ENCODE results near the gene LILRB2.
"Not testable (repeated sequence)": the region's sequence is repeated elsewhere in the genome, so short reads cannot be mapped to it uniquely, and the experiment has no call there.

LILRB2 gene

DNA sequence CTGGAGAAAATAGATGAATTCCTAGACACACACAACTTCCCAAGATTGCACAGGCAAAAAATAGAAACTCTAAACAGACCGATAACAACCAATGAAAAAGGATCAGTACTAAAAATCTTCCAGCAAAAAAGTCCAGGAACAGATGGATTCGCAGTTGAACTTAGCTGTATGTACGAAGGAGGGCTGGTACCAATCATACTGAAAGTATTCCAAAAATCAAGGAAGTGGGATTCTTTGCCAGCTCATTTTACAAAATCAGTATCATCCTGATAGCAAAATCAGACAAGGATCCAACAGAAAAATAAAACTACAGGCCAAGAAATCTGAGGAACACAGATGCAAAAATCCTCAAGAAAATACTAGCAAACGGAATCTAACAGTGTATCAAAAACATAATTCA is 6.5 kb upstream of the LILRB2 start:
- Mint-ChIP-seq H3K9me3 (no peaks in the 10 kb centered on the region), H3K4me1 (ENCODE audit: low read depth) (peaks cover 4% of the 10 kb centered on the region), H3K27me3 (ENCODE audit: low read depth) (peaks cover 19% of the 10 kb centered on the region), H3K4me3 (no peak overlapping the region), H3K36me3 (ENCODE audit: low read depth) (no peaks in the 10 kb centered on the region), H3K27ac (no peak overlapping the region)

DNA sequence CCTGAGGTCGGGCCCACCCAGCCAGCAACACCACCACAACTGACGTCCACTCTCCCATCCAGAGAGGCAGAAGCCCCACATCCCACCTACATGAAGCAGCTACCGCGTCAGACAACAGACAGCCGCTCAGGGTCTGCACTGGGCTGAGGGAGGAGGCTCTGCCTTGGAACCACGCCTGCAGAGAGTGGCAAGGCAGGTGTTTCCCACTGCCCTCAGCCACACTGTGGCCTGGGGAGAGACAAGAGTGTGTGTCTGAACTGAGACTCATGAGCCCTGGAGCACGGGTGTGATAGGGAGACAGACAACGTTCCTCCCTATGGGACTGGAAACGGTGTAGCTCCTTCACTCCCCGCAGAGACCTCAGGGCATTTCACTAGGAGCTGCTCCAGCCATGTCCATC is 5.4 kb upstream of the LILRB2 start:
- H3K4me1 Mint-ChIP-seq (ENCODE audit: low read depth); H3K4me3 Mint-ChIP-seq; H3K27ac Mint-ChIP-seq; H3K9me3 Mint-ChIP-seq; H3K36me3 Mint-ChIP-seq (ENCODE audit: low read depth): not testable (repeated sequence)
- H3K27me3 Mint-ChIP-seq (ENCODE audit: low read depth) = peaks cover 29% of the 10 kb centered on the region

DNA sequence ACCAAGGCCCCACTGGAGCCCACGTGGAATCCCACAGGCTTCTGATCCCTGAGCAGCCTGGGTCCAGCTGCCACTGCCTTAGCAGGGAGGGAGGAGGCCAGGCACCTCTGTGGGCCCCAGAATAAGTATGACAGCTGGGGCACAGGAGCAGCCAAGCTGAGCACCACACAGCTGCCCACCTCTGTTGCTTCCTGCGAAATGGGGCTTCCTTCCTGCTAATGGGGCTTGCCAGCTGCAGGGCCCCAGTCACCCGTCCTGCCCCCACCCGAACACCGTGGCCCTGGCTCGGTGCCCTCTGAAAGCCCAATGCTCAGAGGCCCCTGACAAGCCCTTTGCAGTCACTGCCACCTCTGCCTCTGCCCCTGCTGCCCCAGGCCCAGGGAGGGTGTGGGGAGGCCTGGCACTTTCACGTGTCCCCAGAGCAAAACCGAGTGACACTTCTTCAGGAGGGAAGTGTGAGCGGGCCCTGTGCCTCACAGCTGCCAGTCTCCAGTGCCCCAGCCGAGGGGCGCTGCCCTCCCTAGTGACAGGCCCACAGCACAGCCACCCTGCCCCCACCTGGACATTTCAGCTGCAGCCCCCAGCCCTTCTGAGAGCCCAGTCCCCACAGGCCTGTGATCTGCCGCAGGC is 4.6 kb upstream of the LILRB2 start:
- H3K9me3 Mint-ChIP-seq; H3K4me3 Mint-ChIP-seq; H3K36me3 Mint-ChIP-seq (ENCODE audit: low read depth); H3K27ac Mint-ChIP-seq; H3K4me1 Mint-ChIP-seq (ENCODE audit: low read depth): not testable (repeated sequence)
- H3K27me3 Mint-ChIP-seq (ENCODE audit: low read depth) = peaks cover 36% of the 10 kb centered on the region

DNA sequence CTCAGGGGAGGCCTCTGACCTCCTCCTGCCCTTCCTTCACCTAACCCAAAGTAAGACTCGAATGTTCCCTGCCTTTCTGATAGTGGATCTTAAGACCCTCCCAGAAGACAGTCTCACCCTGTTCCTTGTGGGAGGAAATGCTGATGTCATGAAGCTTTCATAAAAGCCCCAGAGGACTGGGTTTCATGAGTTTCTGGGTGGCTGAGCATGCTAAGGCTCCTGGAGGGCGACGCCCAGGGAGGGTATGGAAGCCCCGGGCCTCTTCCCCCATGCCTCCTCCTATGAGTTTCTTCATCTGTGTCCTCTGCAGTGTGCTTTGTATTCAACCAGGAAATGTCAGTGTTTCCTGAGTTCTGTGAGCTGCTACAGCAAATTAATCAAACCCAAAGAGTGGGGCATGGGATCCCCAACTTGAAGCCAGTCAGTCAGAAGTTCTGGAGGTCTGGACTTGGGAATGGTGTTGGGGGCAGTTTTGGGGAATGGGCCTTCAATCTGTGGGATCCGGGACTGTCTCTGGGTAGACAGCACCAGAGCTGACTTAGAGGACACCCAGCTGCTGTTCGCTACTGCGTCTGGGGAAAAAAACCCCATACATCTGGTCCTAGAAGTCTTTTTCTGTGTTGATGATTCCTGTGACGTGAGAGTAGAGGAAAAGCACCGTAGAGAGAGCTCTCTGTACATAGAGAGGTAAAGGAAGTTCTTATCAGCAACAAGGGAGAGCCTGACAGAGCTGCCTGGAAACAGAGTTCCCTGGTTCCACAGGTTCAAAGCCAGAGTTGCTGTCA is 2.0 kb upstream of the LILRB2 start:
- H3K27ac Mint-ChIP-seq = no peak overlapping the region
- H3K27me3 Mint-ChIP-seq (ENCODE audit: low read depth) = peaks cover 36% of the 10 kb centered on the region
- no peak overlapping the region for H3K4me3 Mint-ChIP-seq
- H3K36me3 Mint-ChIP-seq (ENCODE audit: low read depth) = no peaks in the 10 kb centered on the region
- peaks cover 4% of the 10 kb centered on the region for H3K4me1 Mint-ChIP-seq (ENCODE audit: low read depth)
- no peaks in the 10 kb centered on the region for H3K9me3 Mint-ChIP-seq

DNA sequence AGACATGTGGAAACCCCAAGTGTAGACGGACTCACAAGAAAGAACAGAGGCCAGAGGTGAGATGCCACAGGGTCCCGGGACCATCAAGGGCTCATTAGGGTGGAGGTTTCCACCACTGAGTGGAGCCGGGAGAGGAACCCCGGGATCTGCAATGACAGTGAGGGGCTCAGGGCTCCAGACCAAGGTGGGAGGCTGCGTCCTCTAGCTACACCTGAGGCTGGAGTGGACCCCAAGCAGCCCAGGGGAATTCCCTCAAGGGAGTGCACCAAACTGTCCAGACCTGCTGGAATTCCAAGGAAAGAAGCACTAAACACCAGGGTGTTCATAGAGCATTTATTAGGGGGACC is 792 bp upstream of the LILRB2 start:
- H3K4me1 Mint-ChIP-seq (ENCODE audit: low read depth); H3K4me3 Mint-ChIP-seq; H3K36me3 Mint-ChIP-seq (ENCODE audit: low read depth); H3K27ac Mint-ChIP-seq; H3K9me3 Mint-ChIP-seq: not testable (repeated sequence)
- H3K27me3 Mint-ChIP-seq (ENCODE audit: low read depth) = peaks cover 31% of the 10 kb centered on the region

DNA sequence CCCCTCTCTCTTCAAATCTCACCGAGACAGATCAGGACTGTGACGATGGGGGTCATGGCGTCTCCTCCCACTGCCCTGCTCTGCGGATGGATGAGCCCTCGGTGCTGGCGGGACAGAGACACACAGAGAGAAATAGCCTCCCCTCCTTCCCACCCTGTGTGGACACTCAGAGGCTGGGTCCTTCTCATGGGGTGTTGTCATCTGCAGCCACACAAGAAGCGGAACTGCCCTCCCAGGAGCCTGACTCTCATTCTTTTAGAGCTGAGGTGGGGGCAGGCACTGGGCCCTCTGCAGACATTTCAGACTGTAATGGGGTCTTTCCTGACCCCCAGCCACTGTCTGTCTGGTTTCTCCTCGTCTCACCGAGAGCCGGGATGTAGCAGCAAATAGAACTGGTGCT is 469 bp downstream of the LILRB2 start:
- not testable (repeated sequence) for H3K27ac Mint-ChIP-seq; H3K9me3 Mint-ChIP-seq; H3K4me3 Mint-ChIP-seq; H3K4me1 Mint-ChIP-seq (ENCODE audit: low read depth); H3K36me3 Mint-ChIP-seq (ENCODE audit: low read depth)
- H3K27me3 Mint-ChIP-seq (ENCODE audit: low read depth) = peaks cover 30% of the 10 kb centered on the region

DNA sequence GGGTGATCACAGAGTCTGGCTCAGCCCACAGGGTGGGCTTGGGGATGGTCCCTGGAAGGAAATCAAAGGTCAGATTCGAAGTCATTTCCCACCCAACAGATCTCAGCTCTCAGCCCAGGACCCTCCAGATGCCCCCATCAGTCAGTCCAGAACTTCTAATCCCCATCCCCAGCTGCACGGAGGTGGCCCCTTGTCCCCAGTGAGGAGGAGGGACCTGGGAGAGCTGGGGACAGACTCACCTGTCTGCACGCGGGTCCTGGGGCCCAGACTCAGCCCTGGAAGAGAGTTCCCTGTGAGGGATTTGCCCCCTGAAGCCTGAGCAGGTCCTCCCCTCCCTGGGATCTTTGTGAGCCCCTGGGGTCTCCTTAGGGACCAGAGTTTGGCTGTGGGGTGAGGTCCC is 885 bp downstream of the LILRB2 start:
- not testable (repeated sequence) for H3K27ac Mint-ChIP-seq; H3K4me1 Mint-ChIP-seq (ENCODE audit: low read depth); H3K36me3 Mint-ChIP-seq (ENCODE audit: low read depth); H3K4me3 Mint-ChIP-seq; H3K9me3 Mint-ChIP-seq
- peaks cover 30% of the 10 kb centered on the region for H3K27me3 Mint-ChIP-seq (ENCODE audit: low read depth)

DNA sequence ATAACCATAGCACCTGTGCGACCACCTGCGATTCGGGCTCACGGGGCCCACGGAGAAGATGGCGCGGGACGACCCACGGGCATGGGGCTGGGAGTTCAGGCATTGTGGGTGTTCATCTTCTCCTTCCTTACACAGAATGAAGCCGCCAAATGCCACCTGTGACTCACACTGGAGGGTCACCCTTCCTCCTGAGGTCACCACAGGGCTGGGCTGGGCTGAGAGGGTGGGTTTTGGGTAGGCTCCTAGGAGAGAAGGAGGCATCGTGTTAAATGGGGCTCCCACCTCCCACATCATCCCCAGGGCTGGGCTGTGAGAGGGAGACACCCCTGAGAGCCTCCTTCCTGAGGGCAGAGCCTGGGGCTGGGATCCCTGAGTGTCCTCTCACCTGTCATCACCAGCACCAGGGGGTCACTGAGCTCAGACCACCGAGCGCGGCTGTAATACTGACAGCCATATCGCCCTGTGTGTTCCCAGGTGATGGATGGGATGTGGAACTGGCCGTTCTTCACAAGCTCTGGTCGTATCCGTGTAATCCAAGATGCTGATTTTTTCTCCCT is 1.4 kb downstream of the LILRB2 start:
- Mint-ChIP-seq H3K27me3 (ENCODE audit: low read depth) (peaks cover 26% of the 10 kb centered on the region), H3K36me3 (ENCODE audit: low read depth) (no peaks in the 10 kb centered on the region), H3K27ac (no peak overlapping the region), H3K9me3 (no peaks in the 10 kb centered on the region), H3K4me3 (no peak overlapping the region), H3K4me1 (ENCODE audit: low read depth) (peaks cover 4% of the 10 kb centered on the region)

DNA sequence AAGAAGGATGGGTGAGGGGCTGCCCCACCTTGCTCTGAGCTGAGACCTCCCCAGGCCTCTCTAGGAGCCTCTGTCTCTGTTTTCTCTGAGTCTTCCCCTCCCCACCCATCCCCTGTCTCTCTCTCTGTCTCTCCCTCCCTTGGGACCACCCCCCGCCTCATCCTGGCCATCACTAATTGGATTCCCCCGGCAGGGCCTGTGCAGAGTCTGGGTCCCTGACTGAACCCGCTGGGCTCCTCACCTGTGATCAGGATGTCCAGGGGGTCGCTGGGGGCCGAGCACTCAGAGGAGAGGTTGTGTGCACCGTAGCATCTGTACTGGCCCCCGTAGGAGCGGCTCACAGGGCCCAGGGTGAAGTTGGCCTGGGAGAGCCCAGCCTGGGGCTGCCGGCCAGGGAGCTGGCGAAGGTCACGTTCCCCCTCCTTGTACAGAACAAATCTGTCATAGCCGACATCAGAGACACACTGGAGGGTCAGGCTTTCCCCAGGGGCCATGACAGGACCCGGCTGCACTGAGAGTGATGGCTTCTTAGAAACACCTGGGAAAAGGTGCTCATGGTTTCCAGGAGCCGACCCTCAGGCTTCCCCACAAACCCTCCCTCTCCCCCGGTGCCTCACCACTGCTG is 2.2 kb downstream of the LILRB2 start:
- H3K9me3 Mint-ChIP-seq; H3K27ac Mint-ChIP-seq; H3K4me1 Mint-ChIP-seq (ENCODE audit: low read depth); H3K4me3 Mint-ChIP-seq; H3K36me3 Mint-ChIP-seq (ENCODE audit: low read depth): not testable (repeated sequence)
- peaks cover 27% of the 10 kb centered on the region for H3K27me3 Mint-ChIP-seq (ENCODE audit: low read depth)

DNA sequence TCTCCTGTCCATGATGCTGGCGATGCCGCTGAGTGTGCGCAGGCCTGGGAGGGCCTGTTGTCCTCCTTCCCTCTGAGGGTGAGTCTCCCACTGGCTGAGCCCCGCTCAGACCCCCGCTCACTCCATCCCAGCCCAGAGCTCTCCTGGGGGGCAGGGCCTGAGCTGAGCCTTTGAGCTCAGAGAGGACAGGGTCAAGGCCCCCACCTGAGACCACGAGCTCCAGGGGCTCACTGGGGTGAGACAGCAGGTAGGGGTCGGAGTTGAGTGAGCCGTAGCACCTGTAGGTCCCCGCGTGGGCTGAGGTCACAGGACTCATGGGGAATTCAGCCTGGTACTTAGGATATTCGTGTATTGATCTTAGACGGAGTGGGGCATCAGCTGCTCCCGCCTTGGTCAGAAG is 2.9 kb downstream of the LILRB2 start:
- H3K36me3 Mint-ChIP-seq (ENCODE audit: low read depth); H3K4me3 Mint-ChIP-seq; H3K27ac Mint-ChIP-seq; H3K4me1 Mint-ChIP-seq (ENCODE audit: low read depth); H3K9me3 Mint-ChIP-seq: not testable (repeated sequence)
- H3K27me3 Mint-ChIP-seq (ENCODE audit: low read depth) = peaks cover 23% of the 10 kb centered on the region

DNA sequence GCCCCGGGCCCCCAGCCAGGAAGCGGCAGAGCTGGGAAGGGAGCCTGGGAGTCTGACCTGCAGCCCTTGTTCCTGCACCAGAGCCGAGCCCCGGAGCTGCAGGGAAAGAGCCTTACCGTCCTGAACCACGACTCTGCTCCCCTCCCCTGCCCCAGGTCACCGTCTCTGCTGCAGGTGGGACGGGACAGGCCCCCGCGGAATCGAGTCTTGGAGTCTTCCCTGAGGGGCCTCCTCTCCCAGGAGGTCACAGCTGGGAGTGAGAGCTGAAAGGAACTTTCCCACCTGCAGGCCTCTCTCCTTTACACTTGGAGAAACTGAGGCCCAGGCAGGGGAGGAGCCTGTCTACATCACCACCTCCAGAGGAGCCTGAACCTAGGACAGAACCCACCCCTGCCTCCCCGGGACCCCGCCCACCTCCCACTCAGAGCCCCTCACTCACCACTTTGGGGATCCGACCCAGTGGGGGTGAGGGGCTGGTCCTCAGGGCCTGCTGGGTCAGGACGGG is 3.7 kb downstream of the LILRB2 start:
- H3K9me3 Mint-ChIP-seq; H3K4me3 Mint-ChIP-seq; H3K27ac Mint-ChIP-seq; H3K36me3 Mint-ChIP-seq (ENCODE audit: low read depth); H3K4me1 Mint-ChIP-seq (ENCODE audit: low read depth): not testable (repeated sequence)
- H3K27me3 Mint-ChIP-seq (ENCODE audit: low read depth) = peaks cover 20% of the 10 kb centered on the region

DNA sequence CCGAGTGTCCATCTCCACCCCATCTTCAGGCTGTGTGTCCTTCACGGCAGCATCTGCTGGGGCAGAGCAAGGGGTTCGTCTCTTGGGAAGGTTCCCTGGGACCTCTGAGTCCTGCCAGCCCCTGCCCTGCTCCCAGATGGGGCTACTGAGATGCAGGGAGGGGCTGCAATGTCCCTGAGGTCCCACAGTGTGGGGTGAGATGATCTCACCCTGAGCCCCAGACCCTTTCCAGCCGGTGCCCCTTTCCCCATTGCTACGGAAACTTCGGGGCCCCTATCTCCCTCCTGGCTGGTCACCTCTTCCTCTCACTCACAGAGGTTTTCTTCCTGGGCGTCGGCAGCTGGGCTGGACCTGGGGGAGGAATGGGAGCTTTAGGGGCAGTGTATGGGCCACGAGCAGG is 5.0 kb downstream of the LILRB2 start:
- Mint-ChIP-seq H3K36me3 (ENCODE audit: low read depth) (no peaks in the 10 kb centered on the region), H3K4me1 (ENCODE audit: low read depth) (no peaks in the 10 kb centered on the region), H3K4me3 (no peak overlapping the region), H3K27ac (no peak overlapping the region), H3K27me3 (ENCODE audit: low read depth) (peaks cover 12% of the 10 kb centered on the region), H3K9me3 (no peaks in the 10 kb centered on the region)

DNA sequence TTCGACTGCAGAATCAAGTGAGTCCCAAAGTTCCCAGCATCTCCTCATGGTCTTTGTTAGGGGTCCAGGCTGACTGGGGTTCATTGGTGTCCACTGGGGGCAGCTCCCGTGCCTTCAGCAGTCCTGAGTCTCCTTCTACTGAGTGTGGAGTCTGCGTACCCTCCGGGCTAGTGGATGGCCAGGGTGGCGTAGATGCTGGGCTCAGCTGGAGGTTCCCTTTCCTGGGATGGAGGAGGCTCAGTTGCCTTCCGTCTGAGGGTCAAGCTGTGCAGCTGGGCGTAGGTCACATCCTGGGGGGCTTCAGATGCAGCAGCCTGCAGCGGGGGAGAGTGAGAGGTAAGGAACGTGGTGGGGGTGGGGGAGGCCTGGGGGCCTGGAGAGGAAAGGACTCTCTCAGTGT is 6.4 kb downstream of the LILRB2 start:
- not testable (repeated sequence) for H3K36me3 Mint-ChIP-seq (ENCODE audit: low read depth); H3K27ac Mint-ChIP-seq; H3K27me3 Mint-ChIP-seq (ENCODE audit: low read depth); H3K4me1 Mint-ChIP-seq (ENCODE audit: low read depth); H3K4me3 Mint-ChIP-seq; H3K9me3 Mint-ChIP-seq

DNA sequence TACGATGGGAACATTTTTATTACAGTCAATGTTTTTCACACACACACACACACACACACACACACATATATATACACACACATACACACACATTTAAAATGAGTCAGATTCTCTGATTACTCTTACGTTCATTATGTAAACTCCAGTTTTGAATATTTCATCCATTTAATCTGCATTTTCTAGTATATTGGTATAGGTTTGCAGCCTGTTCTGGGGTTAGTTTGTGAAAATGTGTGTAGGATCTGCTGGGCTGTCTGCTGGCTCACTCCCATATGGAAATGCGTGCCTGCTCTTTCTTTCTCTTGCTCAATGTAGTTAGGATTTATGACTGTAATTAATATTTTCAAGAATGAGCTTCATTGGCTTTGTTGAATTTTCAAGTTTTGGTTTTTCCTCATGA is 7.1 kb downstream of the LILRB2 start:
- Mint-ChIP-seq H3K27me3 (ENCODE audit: low read depth) (peaks cover 8% of the 10 kb centered on the region), H3K4me3 (no peak overlapping the region), H3K4me1 (ENCODE audit: low read depth) (no peaks in the 10 kb centered on the region), H3K27ac (no peak overlapping the region), H3K36me3 (ENCODE audit: low read depth) (no peaks in the 10 kb centered on the region), H3K9me3 (no peaks in the 10 kb centered on the region)

DNA sequence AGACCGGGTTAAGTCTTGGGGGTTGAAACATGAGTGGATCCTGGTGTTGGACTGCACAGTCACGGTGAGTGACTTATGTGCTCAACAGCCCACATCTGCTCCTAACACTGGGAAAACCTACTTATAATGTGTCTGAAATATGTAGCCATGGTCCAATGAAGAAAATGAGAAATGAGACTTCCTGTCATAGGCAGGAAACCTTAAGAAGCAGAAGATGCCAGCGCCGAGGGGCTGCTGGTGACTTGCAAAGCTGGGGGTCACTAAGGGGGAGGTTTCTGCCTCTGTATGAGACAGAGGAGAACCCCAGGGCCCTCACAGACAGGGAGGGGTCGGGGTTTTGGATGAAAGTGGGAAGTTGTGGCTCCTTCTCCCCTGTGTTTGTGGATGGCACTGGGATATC is 8.7 kb downstream of the LILRB2 start:
- not testable (repeated sequence) for H3K9me3 Mint-ChIP-seq; H3K4me3 Mint-ChIP-seq; H3K36me3 Mint-ChIP-seq (ENCODE audit: low read depth); H3K4me1 Mint-ChIP-seq (ENCODE audit: low read depth); H3K27ac Mint-ChIP-seq
- peaks cover 17% of the 10 kb centered on the region for H3K27me3 Mint-ChIP-seq (ENCODE audit: low read depth)

All from T-helper 1 cell treated with Interleukin-12 subunit alpha and Interleukin-12 subunit beta and Interleukin-4 antibody, amounts not matched to agents 30 μg/mL and 1 μg/mL, for 36 hours (primary cell).